ENCODE results near the gene ABCC1.

DNA sequence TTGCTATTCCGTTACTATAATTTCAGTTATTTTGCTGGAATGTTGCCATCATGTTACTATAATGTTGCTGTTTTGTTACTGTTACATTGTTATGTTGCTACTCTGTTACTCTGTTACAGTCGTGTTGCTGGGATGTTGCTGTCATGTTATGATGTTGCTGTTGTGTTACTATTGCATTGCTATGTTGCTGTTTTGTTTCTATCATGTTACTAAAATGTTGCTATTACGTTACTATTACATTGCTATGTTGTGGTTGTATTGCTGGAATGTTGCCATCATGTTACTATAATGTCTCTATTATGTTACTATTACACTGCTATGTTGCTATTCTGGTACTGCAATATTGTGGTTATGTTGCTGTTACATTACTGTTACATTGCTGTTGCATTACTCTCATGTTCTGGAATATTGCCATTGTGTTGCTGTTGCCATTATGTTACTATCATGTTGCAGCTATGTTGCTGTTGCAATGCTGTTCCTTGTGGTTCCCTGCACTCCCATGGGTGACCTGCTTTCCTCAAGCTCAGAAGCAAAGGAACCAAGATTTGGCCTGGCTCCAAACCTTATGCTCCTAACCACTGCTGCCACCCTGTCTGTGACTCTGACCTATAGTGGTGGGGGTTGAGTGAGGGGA lies 209.4 kb downstream of the ABCC1 start:
- TF ChIP-seq, protein P1, sequence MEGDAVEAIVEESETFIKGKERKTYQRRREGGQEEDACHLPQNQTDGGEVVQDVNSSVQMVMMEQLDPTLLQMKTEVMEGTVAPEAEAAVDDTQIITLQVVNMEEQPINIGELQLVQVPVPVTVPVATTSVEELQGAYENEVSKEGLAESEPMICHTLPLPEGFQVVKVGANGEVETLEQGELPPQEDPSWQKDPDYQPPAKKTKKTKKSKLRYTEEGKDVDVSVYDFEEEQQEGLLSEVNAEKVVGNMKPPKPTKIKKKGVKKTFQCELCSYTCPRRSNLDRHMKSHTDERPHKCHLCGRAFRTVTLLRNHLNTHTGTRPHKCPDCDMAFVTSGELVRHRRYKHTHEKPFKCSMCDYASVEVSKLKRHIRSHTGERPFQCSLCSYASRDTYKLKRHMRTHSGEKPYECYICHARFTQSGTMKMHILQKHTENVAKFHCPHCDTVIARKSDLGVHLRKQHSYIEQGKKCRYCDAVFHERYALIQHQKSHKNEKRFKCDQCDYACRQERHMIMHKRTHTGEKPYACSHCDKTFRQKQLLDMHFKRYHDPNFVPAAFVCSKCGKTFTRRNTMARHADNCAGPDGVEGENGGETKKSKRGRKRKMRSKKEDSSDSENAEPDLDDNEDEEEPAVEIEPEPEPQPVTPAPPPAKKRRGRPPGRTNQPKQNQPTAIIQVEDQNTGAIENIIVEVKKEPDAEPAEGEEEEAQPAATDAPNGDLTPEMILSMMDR (IDR thresholded peaks at IDR 0.05), result no peak
- no peak for TF ChIP-seq ZFX (IDR thresholded peaks at IDR 0.05; ENCODE audit: borderline replicate concordance)

Measured in 22Rv1 (cell line).